Heart right ventricle (tissue), 16 donors: ENCODE measurements around the gene TSKU. TPM values are rescaled to one million over a fixed set of nuclear protein-coding genes. Genes with fewer than 3 reads are reported as not detected.

ENCODE experiments used
- ATAC-seq, 8 donors: fragments of 200-7000 bp; cut with Tn5 transposase; one replicate each; pipeline ENCODE4 v1.9.1; 2020; ENCODE audit warnings: mild to moderate bottlenecking in 8 of 8, moderate library complexity in 8 of 8, moderate number of reproducible peaks in 1 of 8
- DNase-seq, 2 donors: peaks; one replicate each; pipeline ENCODE4 v3.0.0-alpha.2; 2020
- H3K27ac ChIP-seq, 10 donors: fragments of 200-600 bp; sonication (generic) in 2 of 10; one replicate each; pipeline versions ENCODE4 v1.5.0 to v1.8.0; 2020 to 2022; ENCODE audit warnings: mild to moderate bottlenecking in 3 of 10
- H3K27me3 ChIP-seq, 7 donors: fragments of 200-600 bp; one replicate each; pipeline ENCODE4 v1.8.0; 2021 to 2022; ENCODE audit warnings: mild to moderate bottlenecking in 2 of 7
- H3K36me3 ChIP-seq, 9 donors: fragments of 200-600 bp; sonication (generic) in 1 of 9; one replicate each; pipeline versions ENCODE4 v1.5.0 to v1.8.0; 2020 to 2022; ENCODE audit warnings: mild to moderate bottlenecking in 2 of 9
- H3K4me1 ChIP-seq, 9 donors: fragments of 200-600 bp; sonication (generic) in 1 of 9; one replicate each; pipeline versions ENCODE4 v1.5.0 to v1.8.0; 2020 to 2022; ENCODE audit warnings: mild to moderate bottlenecking in 4 of 9
- H3K4me3 ChIP-seq, 10 donors: fragments of 200-600 bp; sonication (generic) in 2 of 10; one replicate each; pipeline versions ENCODE4 v1.5.0 to v1.8.0; 2020 to 2022; ENCODE audit warnings: mild to moderate bottlenecking in 7 of 10, moderate library complexity in 2 of 10
- H3K9me3 ChIP-seq, 11 donors: fragments of 200-600 bp in 10 of 11; sonication (generic) in 2 of 11; one replicate each; pipeline versions ENCODE4 v1.5.0 to v1.8.0; 2013 to 2022; ENCODE audit warnings: mild to moderate bottlenecking in 2 of 11, control low read depth in 1 of 11, moderate library complexity in 1 of 11
- WGBS, 2 donors: extraction: QIAGEN DNeasy Blood & Tissue Kit; methylation state at CpG; one replicate each; pipeline ENCODE4 v1.1.7; 2013; ENCODE audit warnings: inconsistent platforms in 1 of 2; 5-methylcytosine and 5-hydroxymethylcytosine counted together
- intact Hi-C, 10 donors: fragments of 100-400 bp; cut with DNase I; formaldehyde crosslinking; loops; one replicate each; pipeline versions ENCODE4 v1.11.1 to v1.14.2; 2022
- polyA plus RNA-seq, 2 donors: library from polyadenylated mRNA; stranded (reverse); fragments of 200-250 nt; gene quantifications; one replicate each; pipeline ENCODE4 v1.2.3, GENCODE V29; 2013
- total RNA-seq, 10 donors: library from RNA; stranded (reverse); fragmentation: NEBNext Ultra II Directional in 3 of 10; extraction: Animal tissue kit (Norgen Biotek cat#: 25700) in 3 of 10; gene quantifications; one replicate each; pipeline versions ENCODE4 v1.2.1 to v1.2.4, GENCODE V29; 2021 to 2023
- TF ChIP-seq, protein P1 (sequence below), 9 donors: fragments of 200-600 bp; sonication (generic) in 2 of 9; IDR thresholded peaks; one replicate each; pipeline versions ENCODE4 v1.5.0 to v1.8.0; 2021 to 2022; ENCODE audit warnings: antibody characterized with exemption in 9 of 9, mild to moderate bottlenecking in 5 of 9, moderate library complexity in 1 of 9
- donor health status: Arrhythmogenic right ventricular cardiomyopathy.
- donor health status: ischemic (EF 13 %, LVEDD 7.1; RV severe dilation, severe dysfunction).
- donor health status: healthy with polysubstance abuse.
- donor health status: DM: no; HTN: yes; CAD: no.
- donor health status: DM: no; HTN: no; CAD: no.
- donor health status: ischemic (EF 25% LVEDD 6.9; RV normal size, moderate dysfunction).
- donor health status: ischemic (EF 25% LVEDD 5.7; RV mildly dilated, moderate dysfunction).
- donor health status: healthy.
- donor health status: DM: yes; HTN: yes; CAD: no.
- donor health status: Ischemic cardiomyopathy.
- donor health status: ischemic (EF 35%, LVEDD 5.7; RV mildly dilated, moderate dysfunction).
- donor health status: nonischemic (EF 11% LVEDD 7.7; RV severe dilation, severe dysfunction).
- donor health status: DM: yes; HTN: yes; CAD: no.
- donor health status: PGD.
- donor health status: ischemic (EF 29% LVEDD 5.4; RV normal size, mild dysfunction).
- donor health status: nonischemic (EF 23%, LVEDD 6.1; RV moderate dilation, normal function).

Gene TSKU
- total and polyA plus RNA-seq, 12 donors, result 3.0 to 21.9 (median 6.8) TPM

GRCh38 chr11:76748948-76749347 lies 34.2 kb upstream of the TSKU start:
- Histone ChIP-seq H3K36me3 (no peaks in the 10 kb centered on the region), H3K4me1 (peaks cover 2 to 54% (median 27%) of the 10 kb centered on the region in 9 donors), H3K4me3 (no peak overlapping the region), H3K9me3 (no peaks in the 10 kb centered on the region), H3K27me3 (no peaks in the 10 kb centered on the region), H3K27ac (peak overlapping the region in 3 of 10 donors; percentile 23 to 60 (median 35))
- ATAC-seq (no peak), DNase-seq (no peak)
- TF ChIP-seq, protein P1, sequence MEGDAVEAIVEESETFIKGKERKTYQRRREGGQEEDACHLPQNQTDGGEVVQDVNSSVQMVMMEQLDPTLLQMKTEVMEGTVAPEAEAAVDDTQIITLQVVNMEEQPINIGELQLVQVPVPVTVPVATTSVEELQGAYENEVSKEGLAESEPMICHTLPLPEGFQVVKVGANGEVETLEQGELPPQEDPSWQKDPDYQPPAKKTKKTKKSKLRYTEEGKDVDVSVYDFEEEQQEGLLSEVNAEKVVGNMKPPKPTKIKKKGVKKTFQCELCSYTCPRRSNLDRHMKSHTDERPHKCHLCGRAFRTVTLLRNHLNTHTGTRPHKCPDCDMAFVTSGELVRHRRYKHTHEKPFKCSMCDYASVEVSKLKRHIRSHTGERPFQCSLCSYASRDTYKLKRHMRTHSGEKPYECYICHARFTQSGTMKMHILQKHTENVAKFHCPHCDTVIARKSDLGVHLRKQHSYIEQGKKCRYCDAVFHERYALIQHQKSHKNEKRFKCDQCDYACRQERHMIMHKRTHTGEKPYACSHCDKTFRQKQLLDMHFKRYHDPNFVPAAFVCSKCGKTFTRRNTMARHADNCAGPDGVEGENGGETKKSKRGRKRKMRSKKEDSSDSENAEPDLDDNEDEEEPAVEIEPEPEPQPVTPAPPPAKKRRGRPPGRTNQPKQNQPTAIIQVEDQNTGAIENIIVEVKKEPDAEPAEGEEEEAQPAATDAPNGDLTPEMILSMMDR (IDR thresholded peaks at IDR 0.05), result no peak
- intact Hi-C loops, result loop anchor here in 1 of 10 donors (5.0 kb wide), 1 partner anchor 38 kb away; no protein-coding TSS in a partner anchor
- WGBS, 2 donors, result 59 to 60% methylated on average over 5 of the region's 5 CpGs

DNA sequence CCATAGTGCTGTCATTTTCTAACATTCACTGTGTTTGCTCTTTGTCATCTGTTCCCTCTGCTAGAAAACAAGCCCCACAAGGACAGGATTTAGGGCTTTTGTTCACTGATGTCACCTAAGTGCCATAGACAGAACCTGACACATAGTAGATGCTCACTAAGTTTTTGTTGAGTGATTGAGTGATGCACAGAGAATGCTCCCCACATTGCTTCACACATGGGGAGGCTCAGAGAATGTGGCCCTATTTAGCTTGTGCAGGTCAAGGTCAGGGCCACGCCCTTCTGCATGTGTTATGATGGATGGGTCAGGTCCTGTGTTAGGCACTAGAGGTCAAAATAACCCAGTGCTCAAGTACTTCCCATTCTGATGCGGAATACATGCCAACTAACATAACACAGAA lies 33.1 kb upstream of the TSKU start:
- DNase-seq (no peak), ATAC-seq (no peak)
- WGBS, 2 donors, result 96 to 97% methylated on average over 2 of the region's 2 CpGs
- peaks cover 2 to 51% (median 22%) of the 10 kb centered on the region in 9 donors for H3K4me1 ChIP-seq
- H3K27me3 ChIP-seq, result no peaks in the 10 kb centered on the region
- TF ChIP-seq, protein P1 (IDR thresholded peaks at IDR 0.05), result no peak
- H3K4me3 ChIP-seq, result no peak overlapping the region
- H3K9me3 ChIP-seq, result no peaks in the 10 kb centered on the region
- peak overlapping the region in 1 of 10 donors; percentile 60 for H3K27ac ChIP-seq
- H3K36me3 ChIP-seq, result no peaks in the 10 kb centered on the region
- intact Hi-C loops, result loop anchor here in 1 of 10 donors (5.0 kb wide), 1 partner anchor 37 kb away; no protein-coding TSS in a partner anchor

GRCh38 chr11:76750746-76751145 lies 32.4 kb upstream of the TSKU start:
- ATAC-seq, result no peak
- WGBS, 2 donors, result 96 to 98% methylated on average over 6 of the region's 6 CpGs
- DNase-seq, result no peak
- intact Hi-C loops, result loop anchor here in 1 of 10 donors (5.0 kb wide), 1 partner anchor 37 kb away; no protein-coding TSS in a partner anchor
- Histone ChIP-seq H3K9me3 (no peaks in the 10 kb centered on the region), H3K4me1 (peaks cover 0 to 44% (median 18%) of the 10 kb centered on the region in 9 donors), H3K4me3 (no peak overlapping the region), H3K27me3 (no peaks in the 10 kb centered on the region), H3K36me3 (no peaks in the 10 kb centered on the region), H3K27ac (no peak overlapping the region)
- TF ChIP-seq, protein P1 (IDR thresholded peaks at IDR 0.05), result no peak

- DNase-seq (peak; percentile 83 to 87), ATAC-seq (peak; percentile 83 to 95 (median 92))
- intact Hi-C loops, result loop anchor here in 1 of 10 donors (5.0 kb wide), 1 partner anchor 35 kb away; no protein-coding TSS in a partner anchor
- peaks cover 0 to 41% (median 18%) of the 10 kb centered on the region in 9 donors for H3K4me1 ChIP-seq
- H3K27me3 ChIP-seq, result no peaks in the 10 kb centered on the region
- H3K9me3 ChIP-seq, result no peaks in the 10 kb centered on the region
- H3K27ac ChIP-seq, result peak overlapping the region in 7 of 10 donors; percentile 10 to 71 (median 62)
- peak overlapping the region in 3 of 10 donors; percentile 6 to 15 (median 11) for H3K4me3 ChIP-seq
- 53 to 57% methylated on average over 25 of the region's 25 CpGs for WGBS, 2 donors
- TF ChIP-seq, protein P1 (IDR thresholded peaks at IDR 0.05), result no peak
- H3K36me3 ChIP-seq, result no peaks in the 10 kb centered on the region
Observed at GRCh38 chr11:76752321-76753143, 30.6 kb upstream of the TSKU start.
